Liver (tissue), 9 donors: ENCODE results near the gene AFAP1L2. TPM values are rescaled to one million over a fixed set of nuclear protein-coding genes. Genes with fewer than 3 reads are reported as not detected.

Experiments used
- DNase-seq: peaks from one replicate; pipeline ENCODE4 v3.0.0-alpha.2; 2017; ENCODE audit warnings: low spot score
- H3K27ac ChIP-seq, 2 donors: one replicate each; pipeline ENCODE4 v1.7.0; 2013; ENCODE audit warnings: inconsistent platforms in 2 of 2, low read length in 2 of 2, control low read depth in 1 of 2, low read depth in 1 of 2, mild to moderate bottlenecking in 1 of 2
- H3K27me3 ChIP-seq, 4 donors: one replicate each; pipeline versions ENCODE4 v1.6.1 to v1.7.0; 2013; ENCODE audit warnings: low read length in 3 of 4, inconsistent platforms in 1 of 4, mild to moderate bottlenecking in 1 of 4, moderate library complexity in 1 of 4; ENCODE audit not compliant: control insufficient read depth in 4 of 4, insufficient read depth in 4 of 4
- H3K36me3 ChIP-seq, 4 donors: one replicate each; pipeline versions ENCODE4 v1.6.1 to v1.7.0; 2013; ENCODE audit warnings: low read length in 3 of 4, mild to moderate bottlenecking in 3 of 4, low read depth in 1 of 4, moderate library complexity in 1 of 4; ENCODE audit not compliant: control insufficient read depth in 4 of 4, insufficient read depth in 3 of 4
- H3K4me1 ChIP-seq, 4 donors: one replicate each; pipeline versions ENCODE4 v1.6.1 to v1.7.0; 2013; ENCODE audit warnings: low read length in 3 of 4, mild to moderate bottlenecking in 3 of 4, moderate library complexity in 1 of 4; ENCODE audit not compliant: control insufficient read depth in 4 of 4, insufficient read depth in 4 of 4
- H3K4me3 ChIP-seq, 3 donors: one replicate each; pipeline versions ENCODE4 v1.6.1 to v1.7.0; 2013; ENCODE audit warnings: low read length in 3 of 3, control low read depth in 1 of 3, low read depth in 1 of 3, mild to moderate bottlenecking in 1 of 3
- H3K9ac ChIP-seq, 2 donors: one replicate each; pipeline ENCODE4 v1.7.0; 2013; ENCODE audit warnings: low read length in 2 of 2, mild to moderate bottlenecking in 2 of 2, moderate library complexity in 2 of 2, control low read depth in 1 of 2, low read depth in 1 of 2
- H3K9me3 ChIP-seq, 4 donors: one replicate each; pipeline versions ENCODE4 v1.6.1 to v1.7.0; 2013; ENCODE audit warnings: low read length in 3 of 4; ENCODE audit not compliant: control insufficient read depth in 4 of 4
- EGR1 ChIP-seq, 2 donors: IDR thresholded peaks; 2 replicates each; pipeline ENCODE4 v1.6.1; 2016 to 2018; ENCODE audit warnings: antibody characterized with exemption in 2 of 2, low read depth in 2 of 2
- FOXA1 ChIP-seq: IDR thresholded peaks from 2 replicates; pipeline ENCODE4 v1.6.1; 2016; ENCODE audit warnings: antibody characterized with exemption
- JUND ChIP-seq, 2 donors: IDR thresholded peaks; 2 replicates each; pipeline ENCODE4 v1.6.1; 2016; ENCODE audit warnings: antibody characterized with exemption in 2 of 2
- NR2F2 ChIP-seq: IDR thresholded peaks from 2 replicates; pipeline ENCODE4 v1.6.1; 2016; ENCODE audit warnings: antibody characterized with exemption
- REST ChIP-seq: IDR thresholded peaks from 2 replicates; pipeline ENCODE4 v1.6.1; 2016; ENCODE audit warnings: antibody characterized with exemption, mild to moderate bottlenecking
- RXRA ChIP-seq, 2 donors: IDR thresholded peaks; 2 replicates each; pipeline ENCODE4 v1.6.1; 2017 to 2018; ENCODE audit warnings: antibody characterized with exemption in 2 of 2, mild to moderate bottlenecking in 1 of 2
- SP1 ChIP-seq: IDR thresholded peaks from 2 replicates; pipeline ENCODE4 v1.6.1; 2018; ENCODE audit warnings: antibody characterized with exemption, mild to moderate bottlenecking
- WGBS: extraction: QIAGEN DNeasy Blood & Tissue Kit; methylation state at CpG from one replicate; pipeline ENCODE4 v1.1.7; 2013; 5-methylcytosine and 5-hydroxymethylcytosine counted together
- polyA plus RNA-seq, 2 donors: library from polyadenylated mRNA; stranded (reverse) in 1 of 2; unstranded in 1 of 2; fragments of 200-250 nt in 1 of 2; fragments of >200 nt in 1 of 2; fragmentation: Nextera tagmentation in 1 of 2; extraction: Ambion mirVana in 1 of 2; gene quantifications; one replicate each; pipeline versions ENCODE4 v1.2.1 to v1.2.3, GENCODE V29; 2013 to 2015
- total RNA-seq, 2 donors: library from RNA; depleted of rRNA; stranded (reverse); fragments of >200 nt; gene quantifications; one replicate each; pipeline ENCODE4 v1.2.3, GENCODE V29; 2014
- TF ChIP-seq, protein P1 (sequence below): IDR thresholded peaks from 2 replicates; pipeline ENCODE4 v1.6.1; 2016; ENCODE audit warnings: antibody characterized with exemption
- TF ChIP-seq, protein P2 (sequence below): IDR thresholded peaks from 2 replicates; pipeline ENCODE4 v1.6.1; 2016; ENCODE audit warnings: antibody characterized with exemption
- TF ChIP-seq, protein P3 (sequence below): fragments of 150-350 bp; IDR thresholded peaks from 2 replicates; pipeline ENCODE4 v1.5.1; 2017; ENCODE audit warnings: improper control_type of control experiment, low read depth, low read length; ENCODE audit not compliant: missing input control
- donor health status: healthy.
- donor health status: healthy.
- donor health status: healthy.
- donor health status: healthy.
- donor health status: healthy.

AFAP1L2 gene
- total and polyA plus RNA-seq, 4 donors: 0.53 to 1.8 (median 1.3) TPM

GRCh38 chr10:114401195-114401791 lies 3.0 kb downstream of the AFAP1L2 start:
- Histone ChIP-seq H3K4me1 (peaks cover 7 to 20% (median 16%) of the 10 kb centered on the region in 4 donors), H3K4me3 (no peak overlapping the region), H3K27ac (no peak overlapping the region), H3K27me3 (peaks cover 2 to 18% (median 6%) of the 10 kb centered on the region in 4 donors), H3K9me3 (no peaks in the 10 kb centered on the region), H3K36me3 (no peaks in the 10 kb centered on the region), H3K9ac (no peak overlapping the region)
- TF ChIP-seq, protein P1, sequence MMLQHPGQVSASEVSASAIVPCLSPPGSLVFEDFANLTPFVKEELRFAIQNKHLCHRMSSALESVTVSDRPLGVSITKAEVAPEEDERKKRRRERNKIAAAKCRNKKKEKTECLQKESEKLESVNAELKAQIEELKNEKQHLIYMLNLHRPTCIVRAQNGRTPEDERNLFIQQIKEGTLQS: peak; percentile 26
- TF ChIP-seq, protein P2, sequence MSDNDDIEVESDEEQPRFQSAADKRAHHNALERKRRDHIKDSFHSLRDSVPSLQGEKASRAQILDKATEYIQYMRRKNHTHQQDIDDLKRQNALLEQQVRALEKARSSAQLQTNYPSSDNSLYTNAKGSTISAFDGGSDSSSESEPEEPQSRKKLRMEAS: no peak
- TF ChIP-seq FOXA1 (no peak), SP1 (peak; percentile 28), NR2F2 (peak; percentile 89), RXRA (IDR thresholded peaks at IDR 0.05) (peak; percentile 49 to 55), EGR1 (IDR thresholded peaks at IDR 0.05; ENCODE audit: low read depth in 2 of 2) (no peak), JUND (IDR thresholded peaks at IDR 0.05) (peak in 1 of 2 donors; percentile 12)
- TF ChIP-seq, protein P3, sequence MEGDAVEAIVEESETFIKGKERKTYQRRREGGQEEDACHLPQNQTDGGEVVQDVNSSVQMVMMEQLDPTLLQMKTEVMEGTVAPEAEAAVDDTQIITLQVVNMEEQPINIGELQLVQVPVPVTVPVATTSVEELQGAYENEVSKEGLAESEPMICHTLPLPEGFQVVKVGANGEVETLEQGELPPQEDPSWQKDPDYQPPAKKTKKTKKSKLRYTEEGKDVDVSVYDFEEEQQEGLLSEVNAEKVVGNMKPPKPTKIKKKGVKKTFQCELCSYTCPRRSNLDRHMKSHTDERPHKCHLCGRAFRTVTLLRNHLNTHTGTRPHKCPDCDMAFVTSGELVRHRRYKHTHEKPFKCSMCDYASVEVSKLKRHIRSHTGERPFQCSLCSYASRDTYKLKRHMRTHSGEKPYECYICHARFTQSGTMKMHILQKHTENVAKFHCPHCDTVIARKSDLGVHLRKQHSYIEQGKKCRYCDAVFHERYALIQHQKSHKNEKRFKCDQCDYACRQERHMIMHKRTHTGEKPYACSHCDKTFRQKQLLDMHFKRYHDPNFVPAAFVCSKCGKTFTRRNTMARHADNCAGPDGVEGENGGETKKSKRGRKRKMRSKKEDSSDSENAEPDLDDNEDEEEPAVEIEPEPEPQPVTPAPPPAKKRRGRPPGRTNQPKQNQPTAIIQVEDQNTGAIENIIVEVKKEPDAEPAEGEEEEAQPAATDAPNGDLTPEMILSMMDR: no peak
- 75% methylated on average over 7 of the region's 7 CpGs for WGBS
- DNase-seq: no peak

DNA sequence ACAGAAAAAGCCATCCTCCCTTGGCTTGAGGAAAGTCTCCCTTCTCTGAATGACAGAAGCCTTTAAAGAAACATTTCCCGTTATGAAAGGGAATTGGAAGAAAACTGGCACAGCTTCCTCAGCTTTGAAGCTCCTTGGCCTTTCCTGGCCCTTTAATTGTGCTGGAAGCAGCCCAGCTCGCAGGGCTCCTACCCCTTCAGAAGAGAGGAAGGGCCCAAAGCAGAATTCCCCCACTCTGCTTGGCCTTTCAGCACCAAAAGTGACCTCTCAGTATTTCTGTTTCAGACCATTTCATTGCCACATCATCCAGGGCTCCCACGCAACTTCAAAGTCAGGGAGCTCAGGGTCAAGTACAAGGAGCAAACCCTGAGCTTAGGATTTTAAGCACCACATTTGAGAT lies 4.2 kb downstream of the AFAP1L2 start:
- Histone ChIP-seq H3K27me3 (peaks cover 2 to 19% (median 6%) of the 10 kb centered on the region in 4 donors), H3K36me3 (no peaks in the 10 kb centered on the region), H3K9me3 (no peaks in the 10 kb centered on the region), H3K9ac (no peak overlapping the region), H3K27ac (no peak overlapping the region), H3K4me3 (no peak overlapping the region), H3K4me1 (peaks cover 7 to 20% (median 16%) of the 10 kb centered on the region in 4 donors)
- TF ChIP-seq NR2F2: peak; percentile 38
- TF ChIP-seq, protein P2: no peak
- DNase-seq: no peak
- WGBS: 56% methylated on average over 3 of the region's 3 CpGs

GRCh38 chr10:114399576-114399975 lies 4.7 kb downstream of the AFAP1L2 start:
- H3K27ac ChIP-seq: peak overlapping the region in 1 of 2 donors; percentile 37
- 77% methylated on average over 6 of the region's 6 CpGs for WGBS
- no peak for DNase-seq
- no peak overlapping the region for H3K4me3 ChIP-seq
- peaks cover 7 to 16% (median 13%) of the 10 kb centered on the region in 4 donors for H3K4me1 ChIP-seq
- H3K9ac ChIP-seq: no peak overlapping the region
- TF ChIP-seq, protein P1: no peak
- TF ChIP-seq REST: no peak
- H3K9me3 ChIP-seq: no peaks in the 10 kb centered on the region
- peaks cover 2 to 23% (median 5%) of the 10 kb centered on the region in 4 donors for H3K27me3 ChIP-seq
- no peaks in the 10 kb centered on the region for H3K36me3 ChIP-seq
